Calu3 (cell line): ENCODE measurements around the gene CFAP52. TPM values are rescaled to one million over a fixed set of nuclear protein-coding genes. Genes with fewer than 3 reads are reported as not detected.
A peak's percentile ranks its signal among the peaks of the same experiment; 100 is the strongest.

Source experiments
- BruUV-seq: library from RNA; stranded (reverse); fragments of 400-500 nt; replicated peaks from 2 replicates; lab custom pipeline; 2021; lab: Mats Ljungman, UMichigan
- CTCF ChIA-PET: fragments of 300-600 bp; sonication (Branson Sonifier 250); formaldehyde crosslinking; loops from one replicate; lab custom pipeline; 2022; ENCODE audit warnings: antibody characterized with exemption; lab: Charles Lee
- DNase-seq: peaks from one replicate; pipeline ENCODE4 v3.0.0; 2022
- H3K27ac Mint-ChIP-seq: one replicate; pipeline ENCODE4 v1.8.0; 2022; ENCODE audit warnings: mixed read lengths; ENCODE audit not compliant: unreplicated experiment
- H3K27me3 Mint-ChIP-seq: one replicate; pipeline ENCODE4 v1.8.0; 2022; ENCODE audit warnings: mixed read lengths; ENCODE audit not compliant: unreplicated experiment
- H3K36me3 Mint-ChIP-seq: one replicate; pipeline ENCODE4 v1.8.0; 2022; ENCODE audit warnings: mild to moderate bottlenecking, moderate library complexity, mixed read lengths; ENCODE audit not compliant: insufficient read depth, unreplicated experiment
- H3K4me1 Mint-ChIP-seq: one replicate; pipeline ENCODE4 v1.8.0; 2022; ENCODE audit warnings: mild to moderate bottlenecking, low read depth, mixed read lengths; ENCODE audit not compliant: unreplicated experiment
- H3K4me3 Mint-ChIP-seq: one replicate; pipeline ENCODE4 v1.8.0; 2022; ENCODE audit warnings: mild to moderate bottlenecking, low read depth, moderate library complexity, mixed read lengths; ENCODE audit not compliant: unreplicated experiment
- H3K9me3 Mint-ChIP-seq: one replicate; pipeline ENCODE4 v1.8.0; 2022; ENCODE audit warnings: low read depth, mixed read lengths; ENCODE audit not compliant: unreplicated experiment
- CTCF ChIP-seq: fragments of 200-600 bp; IDR thresholded peaks from one replicate; pipeline ENCODE4 v1.8.0; 2022; ENCODE audit warnings: antibody characterized with exemption; ENCODE audit not compliant: unreplicated experiment
- intact Hi-C: fragments of 100-400 bp; cut with micrococcal nuclease; formaldehyde crosslinking; loops from one replicate; pipeline ENCODE4 v1.10.0; 2022; ENCODE audit not compliant: unreplicated experiment
- total RNA-seq: library from RNA; stranded (reverse); gene quantifications from 2 replicates; pipeline ENCODE4 v1.2.3, GENCODE V29; 2022

The CFAP52 gene
- total RNA-seq, 1 experiment from 2014 or later, result not detected

DNA sequence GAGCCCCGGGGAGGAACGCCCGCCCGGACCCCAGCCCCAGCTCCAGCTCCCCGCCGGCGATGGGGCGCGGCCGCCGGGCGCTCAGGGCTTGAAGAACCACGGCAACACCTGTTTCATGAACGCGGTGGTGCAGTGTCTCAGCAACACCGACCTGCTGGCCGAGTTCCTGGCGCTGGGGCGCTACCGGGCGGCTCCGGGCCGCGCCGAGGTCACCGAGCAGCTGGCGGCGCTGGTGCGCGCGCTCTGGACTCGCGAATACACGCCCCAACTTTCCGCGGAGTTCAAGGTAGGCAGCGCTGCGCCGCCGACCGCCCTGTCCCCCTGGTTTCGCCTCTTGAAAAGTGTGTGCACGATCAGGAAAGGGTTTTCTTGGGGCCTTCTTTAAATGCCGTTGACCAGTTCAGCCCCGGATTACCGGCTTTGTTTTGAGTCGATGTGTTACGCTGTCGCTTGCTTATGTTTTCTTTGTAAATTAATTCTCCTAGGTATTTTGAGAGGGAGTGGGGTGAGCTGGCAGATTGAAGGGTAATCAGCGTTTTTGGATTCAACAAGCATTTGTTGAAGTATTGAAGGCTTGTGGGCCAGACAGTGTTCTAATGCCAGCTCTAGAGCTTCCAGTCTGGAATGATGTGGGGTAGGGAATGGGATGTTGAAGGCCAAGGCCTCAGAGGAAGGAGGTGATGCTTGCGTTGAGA lies 69.6 kb downstream of the CFAP52 start:
- Mint-ChIP-seq H3K9me3 (no peaks in the 10 kb centered on the region), H3K27me3 (no peaks in the 10 kb centered on the region), H3K36me3 (peaks cover 22% of the 10 kb centered on the region), H3K4me1 (peaks cover 11% of the 10 kb centered on the region), H3K4me3 (peak overlapping the region; percentile 93), H3K27ac (peak overlapping the region; percentile 82)
- CTCF ChIA-PET, result interaction anchor here (0.6 kb wide), 1 partner anchor 70 kb away, joined by 4 read pairs; the partner anchor contains the start of gene STX8
- intact Hi-C loops, result loop anchor here (2.0 to 5.0 kb wide), 2 partner anchors 31 to 69 kb away; partner anchors contain the start of genes CFAP52 and STX8
- peak; percentile 67 for DNase-seq
- BruUV-seq, result no TSS peak
- no peak for TF ChIP-seq CTCF

- TF ChIP-seq CTCF, result no peak
- DNase-seq, result no peak
- Mint-ChIP-seq H3K4me1 (peaks cover 11% of the 10 kb centered on the region), H3K9me3 (no peaks in the 10 kb centered on the region), H3K4me3 (peak overlapping the region; percentile 93), H3K27me3 (no peaks in the 10 kb centered on the region), H3K36me3 (peaks cover 22% of the 10 kb centered on the region), H3K27ac (peak overlapping the region; percentile 82)
- intact Hi-C loops, result loop anchor here (5.0 kb wide), 1 partner anchor 69 kb away; the partner anchor contains the start of genes CFAP52 and STX8
- TSS peak; percentile 59 for BruUV-seq
- CTCF ChIA-PET, result no interaction called here
Measured at GRCh38 chr17:9646546-9646885, 70.1 kb downstream of the CFAP52 start.

GRCh38 chr17:9647014-9647413 lies 70.6 kb downstream of the CFAP52 start:
- Mint-ChIP-seq H3K27me3 (no peaks in the 10 kb centered on the region), H3K36me3 (peaks cover 22% of the 10 kb centered on the region), H3K4me3 (peak overlapping the region; percentile 93), H3K27ac (no peak overlapping the region), H3K4me1 (peaks cover 11% of the 10 kb centered on the region), H3K9me3 (no peaks in the 10 kb centered on the region)
- TF ChIP-seq CTCF, result no peak
- no TSS peak for BruUV-seq
- CTCF ChIA-PET, result interaction anchor here (0.6 kb wide), 1 partner anchor 1400 kb away, joined by 3 read pairs; no protein-coding TSS in a partner anchor
- peak; percentile 42 for DNase-seq
- intact Hi-C loops, result loop anchor here (5.0 kb wide), 1 partner anchor 70 kb away; the partner anchor contains the start of genes CFAP52 and STX8

GRCh38 chr17:9648521-9649110 lies 72.2 kb downstream of the CFAP52 start:
- CTCF ChIA-PET, result interaction anchor here (0.7 kb wide), 1 partner anchor 35 kb away, joined by 3 read pairs; no protein-coding TSS in a partner anchor
- Mint-ChIP-seq H3K4me1 (peaks cover 11% of the 10 kb centered on the region), H3K36me3 (peaks cover 22% of the 10 kb centered on the region), H3K9me3 (no peaks in the 10 kb centered on the region), H3K27me3 (no peaks in the 10 kb centered on the region), H3K27ac (peak overlapping the region; percentile 40), H3K4me3 (peak overlapping the region; percentile 18)
- intact Hi-C loops, result loop anchor here (5.0 kb wide), 1 partner anchor 71 kb away; the partner anchor contains the start of genes CFAP52 and STX8
- DNase-seq, result no peak
- TF ChIP-seq CTCF, result no peak
- no TSS peak for BruUV-seq
